GM10266 (cell line): ENCODE data around the gene ELP4.

Experiments used
- DNase-seq: peaks from one replicate; pipeline ENCODE4 v3.0.0; 2012; ENCODE audit errors: extremely low spot score
- CTCF ChIP-seq: IDR thresholded peaks from 2 replicates; pipeline ENCODE4 v1.5.1; 2012; ENCODE audit warnings: mild to moderate bottlenecking, low read depth; ENCODE audit not compliant: control insufficient read depth, insufficient read depth; ENCODE audit errors: missing control alignments

The ELP4 gene

GRCh38 chr11:31828217-31828616 is 318.6 kb downstream of the ELP4 start:
- no peak for TF ChIP-seq CTCF
- no peak for DNase-seq

GRCh38 chr11:31830406-31830805 is 320.8 kb downstream of the ELP4 start:
- no peak for TF ChIP-seq CTCF
- DNase-seq = no peak

GRCh38 chr11:31834237-31834636 is 324.7 kb downstream of the ELP4 start:
- no peak for TF ChIP-seq CTCF
- no peak for DNase-seq
